ENCODE results near the gene ZNF836. TPM values are rescaled to one million over a fixed set of nuclear protein-coding genes. Genes with fewer than 3 reads are reported as not detected.
A peak's percentile ranks its signal among the peaks of the same experiment; 100 is the strongest.

The ZNF836 gene
- total RNA-seq, 3 donors from 2014 or later, result 9.1 to 16.6 (median 11.1) TPM

- DNase-seq (no peak), ATAC-seq (no peak)
- Histone ChIP-seq H3K36me3 (ENCODE audit: low read depth) (no peaks in the 10 kb centered on the region), H3K4me1 (ENCODE audit: low read depth) (peaks cover 3% of the 10 kb centered on the region), H3K9me3 (no peaks in the 10 kb centered on the region), H3K4me3 (no peak overlapping the region)
- TF ChIP-seq CTCF (IDR thresholded peaks at IDR 0.05), result no peak
- intact Hi-C loops (cut with DNase I, micrococcal nuclease), result no loop called here
Observed at GRCh38 chr19:52176574-52176973, 5.2 kb upstream of the ZNF836 start.

GRCh38 chr19:52172347-52172746 lies 926 bp upstream of the ZNF836 start:
- DNase-seq (no peak), ATAC-seq (no peak)
- Histone ChIP-seq H3K36me3 (ENCODE audit: low read depth) (no peaks in the 10 kb centered on the region), H3K9me3 (no peaks in the 10 kb centered on the region), H3K4me3 (no peak overlapping the region), H3K4me1 (ENCODE audit: low read depth) (peaks cover 9% of the 10 kb centered on the region)
- intact Hi-C loops (cut with DNase I, micrococcal nuclease), result no loop called here
- no peak for TF ChIP-seq CTCF (IDR thresholded peaks at IDR 0.05)

GRCh38 chr19:52170863-52171320 lies 529 bp downstream of the ZNF836 start:
- H3K4me3 ChIP-seq, result peak overlapping the region; percentile 58
- intact Hi-C loops (cut with DNase I, micrococcal nuclease), result no loop called here
- ATAC-seq, result peak; percentile 52
- peaks cover 9% of the 10 kb centered on the region for H3K4me1 ChIP-seq (ENCODE audit: low read depth)
- no peak for TF ChIP-seq CTCF (IDR thresholded peaks at IDR 0.05)
- peak; percentile 19 to 66 (median 60) for DNase-seq
- H3K9me3 ChIP-seq, result no peaks in the 10 kb centered on the region
- H3K36me3 ChIP-seq (ENCODE audit: low read depth), result no peaks in the 10 kb centered on the region

- peaks cover 9% of the 10 kb centered on the region for H3K4me1 ChIP-seq (ENCODE audit: low read depth)
- ATAC-seq, result peak; percentile 18
- H3K36me3 ChIP-seq (ENCODE audit: low read depth), result no peaks in the 10 kb centered on the region
- no peaks in the 10 kb centered on the region for H3K9me3 ChIP-seq
- no peak overlapping the region for H3K4me3 ChIP-seq
- peak in 1 of 3 donors; percentile 10 for DNase-seq
- intact Hi-C loops (cut with DNase I, micrococcal nuclease), result no loop called here
- no peak for TF ChIP-seq CTCF (IDR thresholded peaks at IDR 0.05)
Observed at GRCh38 chr19:52170304-52170703, 1.1 kb downstream of the ZNF836 start.

- no peak for DNase-seq
- ATAC-seq, result no peak
- no peak for TF ChIP-seq CTCF (IDR thresholded peaks at IDR 0.05)
- no peak overlapping the region for H3K4me3 ChIP-seq
- H3K9me3 ChIP-seq, result peaks cover 98% of the 10 kb centered on the region
- H3K4me1 ChIP-seq (ENCODE audit: low read depth), result no peaks in the 10 kb centered on the region
- H3K36me3 ChIP-seq (ENCODE audit: low read depth), result no peaks in the 10 kb centered on the region
- intact Hi-C loops (cut with DNase I, micrococcal nuclease), result no loop called here
Observed at GRCh38 chr19:52155596-52156359, 15.6 kb downstream of the ZNF836 start.
